ENCODE data around the gene HTR6.

DNA sequence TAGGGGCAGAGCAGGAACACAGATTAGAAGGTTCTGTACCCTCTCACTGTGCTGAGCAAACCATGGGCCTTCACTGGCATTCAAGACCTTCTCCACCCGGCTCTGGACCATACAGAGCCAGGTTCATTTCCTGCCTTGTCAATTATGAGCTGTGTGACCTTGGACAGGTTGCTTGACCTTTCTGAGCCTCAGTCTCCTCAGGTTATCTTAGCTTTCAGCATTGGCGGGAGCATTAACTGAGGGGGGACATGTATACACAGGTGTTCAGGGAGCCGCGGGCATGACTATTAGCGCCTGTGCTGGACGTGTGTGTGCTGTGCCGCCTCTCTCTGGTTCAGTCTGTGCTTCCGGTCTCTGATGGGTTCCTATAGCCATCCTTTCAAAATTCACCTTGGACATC, 32.1 kb downstream of the HTR6 start:
- no peak for TF ChIP-seq EZH2 (IDR thresholded peaks at IDR 0.05; ENCODE audit: low read depth)
- TF ChIP-seq, protein P1, sequence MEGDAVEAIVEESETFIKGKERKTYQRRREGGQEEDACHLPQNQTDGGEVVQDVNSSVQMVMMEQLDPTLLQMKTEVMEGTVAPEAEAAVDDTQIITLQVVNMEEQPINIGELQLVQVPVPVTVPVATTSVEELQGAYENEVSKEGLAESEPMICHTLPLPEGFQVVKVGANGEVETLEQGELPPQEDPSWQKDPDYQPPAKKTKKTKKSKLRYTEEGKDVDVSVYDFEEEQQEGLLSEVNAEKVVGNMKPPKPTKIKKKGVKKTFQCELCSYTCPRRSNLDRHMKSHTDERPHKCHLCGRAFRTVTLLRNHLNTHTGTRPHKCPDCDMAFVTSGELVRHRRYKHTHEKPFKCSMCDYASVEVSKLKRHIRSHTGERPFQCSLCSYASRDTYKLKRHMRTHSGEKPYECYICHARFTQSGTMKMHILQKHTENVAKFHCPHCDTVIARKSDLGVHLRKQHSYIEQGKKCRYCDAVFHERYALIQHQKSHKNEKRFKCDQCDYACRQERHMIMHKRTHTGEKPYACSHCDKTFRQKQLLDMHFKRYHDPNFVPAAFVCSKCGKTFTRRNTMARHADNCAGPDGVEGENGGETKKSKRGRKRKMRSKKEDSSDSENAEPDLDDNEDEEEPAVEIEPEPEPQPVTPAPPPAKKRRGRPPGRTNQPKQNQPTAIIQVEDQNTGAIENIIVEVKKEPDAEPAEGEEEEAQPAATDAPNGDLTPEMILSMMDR (conservative IDR thresholded peaks at IDR 0.05): no peak

Data from PC-9 (cell line).